ENCODE measurements around the gene TMEM89. TPM values are rescaled to one million over a fixed set of nuclear protein-coding genes. Genes with fewer than 3 reads are reported as not detected.

Gene TMEM89
- total and polyA plus RNA-seq, 9 donors: not detected

GRCh38 chr3:48592519-48593087, 29.0 kb downstream of the TMEM89 start:
- WGBS, 3 donors: 92 to 95% (median 94%) methylated on average over 19 to 21 of the region's 21 CpGs
- H3K9me3 ChIP-seq: no peaks in the 10 kb centered on the region

GRCh38 chr3:48591886-48592518, 29.6 kb downstream of the TMEM89 start:
- DNase-seq: no peak
- intact Hi-C loops (cut with DNase I): no loop called here
- Histone ChIP-seq H3K27ac (no peak overlapping the region), H3K36me3 (no peaks in the 10 kb centered on the region), H3K4me3 (no peak overlapping the region), H3K9me3 (no peaks in the 10 kb centered on the region), H3K27me3 (no peaks in the 10 kb centered on the region), H3K4me1 (ENCODE audit: insufficient read depth) (peaks cover 10% of the 10 kb centered on the region)
- WGBS, 3 donors: 91 to 97% (median 92%) methylated on average over 19 to 22 of the region's 22 CpGs
- TF ChIP-seq, protein P1, sequence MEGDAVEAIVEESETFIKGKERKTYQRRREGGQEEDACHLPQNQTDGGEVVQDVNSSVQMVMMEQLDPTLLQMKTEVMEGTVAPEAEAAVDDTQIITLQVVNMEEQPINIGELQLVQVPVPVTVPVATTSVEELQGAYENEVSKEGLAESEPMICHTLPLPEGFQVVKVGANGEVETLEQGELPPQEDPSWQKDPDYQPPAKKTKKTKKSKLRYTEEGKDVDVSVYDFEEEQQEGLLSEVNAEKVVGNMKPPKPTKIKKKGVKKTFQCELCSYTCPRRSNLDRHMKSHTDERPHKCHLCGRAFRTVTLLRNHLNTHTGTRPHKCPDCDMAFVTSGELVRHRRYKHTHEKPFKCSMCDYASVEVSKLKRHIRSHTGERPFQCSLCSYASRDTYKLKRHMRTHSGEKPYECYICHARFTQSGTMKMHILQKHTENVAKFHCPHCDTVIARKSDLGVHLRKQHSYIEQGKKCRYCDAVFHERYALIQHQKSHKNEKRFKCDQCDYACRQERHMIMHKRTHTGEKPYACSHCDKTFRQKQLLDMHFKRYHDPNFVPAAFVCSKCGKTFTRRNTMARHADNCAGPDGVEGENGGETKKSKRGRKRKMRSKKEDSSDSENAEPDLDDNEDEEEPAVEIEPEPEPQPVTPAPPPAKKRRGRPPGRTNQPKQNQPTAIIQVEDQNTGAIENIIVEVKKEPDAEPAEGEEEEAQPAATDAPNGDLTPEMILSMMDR (IDR thresholded peaks at IDR 0.05): no peak
- TF ChIP-seq EP300 (IDR thresholded peaks at IDR 0.05) (no peak), POLR2A (IDR thresholded peaks at IDR 0.05) (no peak)

More at GRCh38 chr3:48592519-48593087, 29.0 kb downstream of the TMEM89 start:
- H3K4me1 ChIP-seq (ENCODE audit: insufficient read depth): peaks cover 12% of the 10 kb centered on the region
- TF ChIP-seq EP300 (IDR thresholded peaks at IDR 0.05): no peak
- TF ChIP-seq, protein P1 (IDR thresholded peaks at IDR 0.05): no peak
- no peak for TF ChIP-seq POLR2A (IDR thresholded peaks at IDR 0.05)
- H3K27ac ChIP-seq: no peak overlapping the region
- DNase-seq: no peak
- H3K36me3 ChIP-seq: no peaks in the 10 kb centered on the region
- H3K27me3 ChIP-seq: no peaks in the 10 kb centered on the region
- H3K4me3 ChIP-seq: no peak overlapping the region
- intact Hi-C loops (cut with DNase I): no loop called here

DNA sequence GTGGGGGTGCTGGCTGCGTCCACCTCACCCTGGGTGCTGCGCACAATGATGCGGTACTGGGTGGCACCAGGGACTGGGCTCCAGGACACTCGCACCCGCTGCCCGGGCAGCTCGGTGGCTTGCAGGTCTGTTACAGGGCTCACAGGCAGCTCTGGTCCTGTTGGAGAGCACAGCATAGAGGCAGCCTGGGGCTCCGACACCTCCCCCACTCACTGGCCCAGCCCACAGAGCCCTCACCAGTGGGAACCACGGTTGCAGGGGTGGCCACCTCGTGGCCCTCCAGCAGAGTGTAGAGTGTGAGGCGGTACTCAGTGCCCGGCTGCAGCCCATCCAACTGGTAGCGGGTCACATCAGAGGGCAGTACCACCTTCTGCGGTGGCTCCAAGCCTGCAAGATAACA, 30.1 kb downstream of the TMEM89 start:
- no peak overlapping the region for H3K4me3 ChIP-seq
- no peaks in the 10 kb centered on the region for H3K9me3 ChIP-seq
- TF ChIP-seq POLR2A (IDR thresholded peaks at IDR 0.05): no peak
- no peak for TF ChIP-seq EP300 (IDR thresholded peaks at IDR 0.05)
- TF ChIP-seq, protein P1 (IDR thresholded peaks at IDR 0.05): no peak
- H3K27ac ChIP-seq: no peak overlapping the region
- no peaks in the 10 kb centered on the region for H3K27me3 ChIP-seq
- peaks cover 10% of the 10 kb centered on the region for H3K4me1 ChIP-seq (ENCODE audit: insufficient read depth)
- WGBS, 3 donors: 89 to 97% (median 90%) methylated on average over 14 of the region's 14 CpGs
- H3K36me3 ChIP-seq: no peaks in the 10 kb centered on the region
- DNase-seq: no peak
- intact Hi-C loops (cut with DNase I): no loop called here

- 83 to 94% (median 91%) methylated on average over 15 of the region's 15 CpGs for WGBS, 3 donors
- TF ChIP-seq POLR2A (IDR thresholded peaks at IDR 0.05) (no peak), EP300 (IDR thresholded peaks at IDR 0.05) (no peak)
- TF ChIP-seq, protein P1 (IDR thresholded peaks at IDR 0.05): no peak
- intact Hi-C loops (cut with DNase I): no loop called here
- Histone ChIP-seq H3K4me3 (no peak overlapping the region), H3K27ac (no peak overlapping the region), H3K36me3 (no peaks in the 10 kb centered on the region), H3K27me3 (no peaks in the 10 kb centered on the region), H3K4me1 (ENCODE audit: insufficient read depth) (no peaks in the 10 kb centered on the region), H3K9me3 (no peaks in the 10 kb centered on the region)
- no peak for DNase-seq
These were observed 33.3 kb downstream of the TMEM89 start for GRCh38 chr3:48588230-48588629.
